Medulla oblongata (tissue), 1 donor: Measurements from ENCODE around the gene CTNNBL1.
"Not testable (repeated sequence)": the region's sequence is repeated elsewhere in the genome, so short reads cannot be mapped to it uniquely, and the experiment has no call there.

Source experiments
- DNase-seq: peaks from one replicate; pipeline ENCODE4 v3.0.0-alpha.2; 2015; ENCODE audit errors: extremely low spot score

Gene CTNNBL1

DNA sequence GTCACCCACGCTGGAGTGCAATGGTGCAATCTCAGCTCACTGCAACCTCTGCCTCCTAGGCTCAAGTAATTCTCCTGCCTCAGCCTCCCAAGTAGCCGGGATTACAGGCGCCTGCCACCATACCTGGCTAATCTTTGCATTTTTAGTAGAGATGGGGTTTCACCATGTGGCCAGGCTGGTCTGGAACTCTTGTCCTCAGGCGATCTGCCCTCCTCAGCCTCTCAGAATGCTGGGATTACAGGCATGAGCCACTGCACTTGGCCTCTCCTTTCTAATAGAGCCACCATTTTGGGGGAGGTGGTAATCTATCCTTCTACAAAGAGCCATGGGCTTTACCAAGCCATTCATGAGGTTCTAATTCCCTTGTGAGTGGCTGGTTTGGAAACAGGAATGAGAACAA, 14.1 kb upstream of the CTNNBL1 start:
- not testable (repeated sequence) for DNase-seq

DNA sequence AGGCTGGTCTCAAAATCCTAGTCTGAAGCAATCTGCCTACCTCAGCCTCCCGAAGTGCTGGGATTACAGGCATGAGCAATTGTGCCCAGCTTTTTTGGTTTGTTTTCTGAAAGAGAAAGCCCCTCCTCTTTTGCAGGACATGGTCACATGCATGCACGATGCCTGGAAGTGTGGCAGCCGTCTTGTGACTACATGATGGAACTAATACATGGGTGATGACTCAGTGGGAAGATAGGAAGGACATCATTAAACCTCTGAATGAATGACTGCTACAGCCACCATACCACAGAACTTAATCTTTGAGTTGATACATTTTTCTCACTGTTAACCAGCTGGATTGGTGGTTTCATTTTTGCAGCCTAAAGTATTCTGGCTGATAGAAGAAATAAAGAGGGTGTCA, 13.4 kb upstream of the CTNNBL1 start:
- DNase-seq: no peak

DNA sequence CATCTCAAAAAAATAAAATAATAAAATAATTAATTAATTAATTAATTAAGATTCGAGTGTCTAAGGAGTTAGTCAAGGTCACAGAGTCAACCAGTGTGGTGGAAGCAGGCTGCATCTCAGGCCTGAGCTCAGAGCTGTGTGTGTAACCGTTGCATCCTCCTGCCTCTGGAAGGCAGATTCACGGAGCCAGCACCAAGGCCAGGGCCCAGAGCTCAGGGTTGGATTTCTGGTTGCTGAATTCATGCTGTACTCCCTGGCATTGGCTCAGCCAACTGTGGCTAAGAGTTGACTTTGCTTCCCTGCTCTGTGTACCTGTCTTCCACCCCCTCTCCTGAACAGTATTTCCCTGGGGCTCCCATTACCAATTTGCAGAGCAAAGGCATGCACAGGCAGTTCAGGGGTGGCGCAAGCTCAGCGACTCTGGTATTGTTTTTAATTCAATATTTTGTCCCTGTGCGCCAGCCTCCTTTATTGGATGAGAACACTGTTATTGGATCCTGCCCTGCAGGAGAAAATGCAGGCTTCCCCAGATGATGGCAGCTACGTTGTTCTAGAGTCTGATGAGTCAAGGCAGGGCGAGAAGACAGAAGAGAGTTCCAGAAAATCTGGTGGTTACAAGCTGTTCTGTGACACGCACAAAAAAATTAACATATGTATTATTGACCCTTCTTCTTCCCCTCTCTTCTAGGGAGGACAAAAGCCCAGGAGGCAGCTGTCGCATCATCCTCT, 12.3 kb upstream of the CTNNBL1 start:
- no peak for DNase-seq

DNA sequence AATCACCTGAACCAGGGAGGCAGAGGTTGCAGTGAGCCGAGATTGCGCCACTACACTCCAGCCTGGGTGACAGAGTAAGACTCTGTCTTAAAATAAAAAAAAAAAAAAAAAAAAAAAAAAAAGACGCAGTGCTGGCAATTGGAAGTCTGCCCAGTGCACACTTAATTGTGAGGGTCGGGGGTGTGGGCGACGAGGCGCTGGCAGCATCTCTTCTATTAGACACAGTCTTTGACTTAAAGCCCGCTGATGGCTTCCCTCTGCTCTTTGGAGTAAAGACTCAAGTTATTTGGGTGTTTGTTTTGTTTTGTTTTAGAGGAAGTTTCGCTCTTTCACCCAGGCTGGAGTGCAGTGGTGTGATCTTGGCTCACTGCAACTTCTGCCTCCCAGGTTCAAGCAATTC, 10.7 kb upstream of the CTNNBL1 start:
- DNase-seq: not testable (repeated sequence)

DNA sequence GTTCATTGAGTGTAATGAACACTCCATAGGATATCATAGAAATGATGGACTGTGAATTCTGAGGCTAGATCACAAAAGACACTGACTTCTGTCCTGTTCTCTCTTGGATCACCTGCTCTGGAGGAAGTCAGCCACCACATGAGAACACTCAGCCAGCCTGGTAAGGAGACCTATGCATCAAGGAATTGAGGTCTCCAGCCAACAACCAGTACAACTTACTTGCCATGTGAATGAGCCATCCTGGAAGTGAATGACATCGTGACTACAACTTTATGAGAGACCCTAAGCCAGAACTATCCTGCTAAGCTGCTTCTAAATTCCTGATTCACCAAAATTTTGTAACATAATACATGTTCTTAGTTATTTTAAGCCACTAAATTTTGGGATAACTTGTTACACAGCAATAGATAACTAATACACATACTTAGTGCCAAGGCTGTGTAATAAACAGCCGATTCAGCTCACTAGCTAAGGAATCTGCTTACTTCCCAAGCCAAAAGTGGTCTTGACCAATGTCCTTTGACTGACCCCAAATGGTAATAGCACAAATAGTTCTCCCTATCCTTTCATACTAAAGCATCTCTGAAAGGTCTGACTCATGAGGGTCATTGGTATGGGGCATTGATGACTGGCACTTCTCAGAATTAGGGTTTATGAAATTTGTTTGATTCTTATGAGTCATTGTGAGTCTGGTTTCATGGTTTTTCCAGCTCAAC, 6.9 kb upstream of the CTNNBL1 start:
- no peak for DNase-seq

DNA sequence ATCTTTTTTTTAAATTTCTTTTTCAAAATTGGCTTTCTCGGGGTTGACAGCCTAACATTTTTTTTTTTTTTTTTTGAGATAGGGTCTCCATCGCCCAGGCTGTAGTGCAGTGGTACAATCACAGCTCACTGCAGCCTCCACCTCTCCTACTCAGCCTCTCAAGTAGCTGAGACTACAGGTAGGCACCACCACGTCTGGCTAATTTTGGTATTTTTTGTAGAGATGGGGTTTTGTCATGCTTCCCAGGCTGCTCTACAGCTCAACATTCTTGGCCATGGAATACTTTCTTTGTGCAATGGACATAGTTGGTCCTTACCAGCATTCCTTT, 6.4 kb upstream of the CTNNBL1 start:
- no peak for DNase-seq

DNA sequence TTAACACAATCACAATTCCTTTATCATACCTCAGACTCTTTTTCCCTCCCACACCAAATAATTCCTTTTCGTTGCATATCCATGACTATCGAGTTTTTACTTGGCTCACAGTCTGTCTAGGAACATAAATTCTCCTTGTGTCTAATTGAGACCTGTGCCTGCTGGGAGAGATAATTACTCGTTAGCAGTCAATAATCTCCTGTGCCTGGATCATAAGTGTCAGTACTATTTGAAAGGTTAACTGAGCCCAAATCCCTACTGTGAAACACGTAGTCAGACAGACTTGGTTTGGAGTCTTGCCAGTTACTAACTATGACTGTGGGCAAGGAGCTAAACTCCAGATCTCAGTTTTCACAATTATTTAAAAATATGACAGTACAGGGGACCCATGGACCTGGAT, 5.7 kb upstream of the CTNNBL1 start:
- DNase-seq: no peak

DNA sequence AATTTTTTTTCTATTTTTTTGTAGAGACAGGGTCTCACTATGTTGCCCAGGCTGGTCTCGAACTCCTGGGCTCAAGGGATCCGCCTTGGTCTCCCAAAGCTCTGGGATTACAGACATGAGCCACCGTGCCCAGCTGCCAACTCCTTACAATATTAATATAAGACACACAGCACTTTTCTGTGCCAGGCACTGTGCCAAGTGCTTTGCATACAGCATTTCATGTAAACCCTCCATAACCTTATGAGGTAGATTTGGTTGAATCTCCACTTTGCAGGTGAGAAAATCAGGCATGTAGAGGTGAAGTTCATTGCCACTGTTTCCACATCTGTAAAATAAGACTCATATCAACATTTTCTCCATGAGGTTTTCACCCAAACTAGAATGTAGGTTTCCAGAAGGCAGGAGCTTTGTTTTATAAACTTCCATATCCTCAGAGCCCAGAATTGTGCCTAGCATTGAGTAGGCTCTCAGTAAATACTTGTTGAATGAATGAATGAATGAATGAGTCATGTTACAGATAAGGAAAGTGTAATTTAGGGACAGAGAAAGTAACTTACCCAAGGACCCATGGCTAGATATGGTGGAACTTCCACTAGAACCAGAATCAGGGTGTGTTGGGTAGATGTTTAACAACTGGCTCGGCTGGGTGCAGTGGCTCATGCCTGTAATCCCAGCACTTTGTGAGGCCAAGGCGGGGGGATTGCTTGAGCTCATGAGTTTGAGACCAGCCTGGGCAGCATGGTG, 3.0 kb upstream of the CTNNBL1 start:
- no peak for DNase-seq

DNA sequence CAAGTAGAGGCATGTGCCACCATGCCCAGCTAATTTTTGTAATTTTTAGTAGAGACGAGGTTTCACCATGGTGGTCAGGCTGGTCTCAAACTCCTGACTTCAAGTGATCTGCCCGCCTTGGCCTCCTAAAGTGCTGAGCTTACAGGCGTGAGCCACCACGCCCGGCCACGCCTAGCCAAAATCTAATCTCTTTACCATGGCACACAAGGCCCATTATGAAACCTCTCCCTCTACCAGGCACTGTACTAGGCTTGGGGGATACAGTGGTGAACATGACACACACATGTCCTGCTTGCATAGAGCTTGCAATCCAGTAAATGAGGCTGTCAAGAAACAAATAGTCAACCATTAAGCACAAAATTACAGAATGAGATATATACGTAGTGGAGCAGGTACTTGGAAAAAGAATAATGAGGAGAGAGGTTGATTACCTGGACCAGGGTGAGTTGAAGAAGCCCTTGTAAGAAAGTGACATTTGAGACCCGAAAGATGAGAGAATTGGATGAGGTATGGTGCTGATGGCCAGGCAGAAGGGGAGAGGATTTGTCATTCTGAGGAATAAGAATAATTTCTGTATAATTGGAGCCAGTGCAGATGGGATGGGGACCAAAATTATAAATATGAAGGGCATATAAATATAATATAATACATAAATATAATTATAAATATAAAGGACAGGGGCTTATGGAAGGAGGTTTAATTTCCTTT, 1.2 kb upstream of the CTNNBL1 start:
- no peak for DNase-seq

DNA sequence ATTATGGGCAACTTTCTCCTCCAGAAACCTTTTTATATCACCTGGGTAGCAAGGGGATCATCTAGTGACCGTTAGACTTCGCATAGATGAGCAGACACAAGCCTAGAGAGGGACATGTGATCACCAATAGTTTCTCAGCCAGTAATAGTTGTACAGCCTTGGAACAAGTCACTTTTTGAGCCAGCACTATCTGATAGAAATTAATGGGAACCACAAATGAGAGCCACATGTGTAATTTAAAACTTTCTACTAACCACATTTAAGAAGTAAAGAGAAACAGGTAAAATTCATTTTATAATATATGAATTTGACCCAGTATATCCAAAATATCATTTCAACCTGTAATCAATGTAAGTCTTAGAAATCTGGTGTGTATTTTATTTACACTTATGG, 592 bp upstream of the CTNNBL1 start:
- peak; percentile 9 for DNase-seq

DNA sequence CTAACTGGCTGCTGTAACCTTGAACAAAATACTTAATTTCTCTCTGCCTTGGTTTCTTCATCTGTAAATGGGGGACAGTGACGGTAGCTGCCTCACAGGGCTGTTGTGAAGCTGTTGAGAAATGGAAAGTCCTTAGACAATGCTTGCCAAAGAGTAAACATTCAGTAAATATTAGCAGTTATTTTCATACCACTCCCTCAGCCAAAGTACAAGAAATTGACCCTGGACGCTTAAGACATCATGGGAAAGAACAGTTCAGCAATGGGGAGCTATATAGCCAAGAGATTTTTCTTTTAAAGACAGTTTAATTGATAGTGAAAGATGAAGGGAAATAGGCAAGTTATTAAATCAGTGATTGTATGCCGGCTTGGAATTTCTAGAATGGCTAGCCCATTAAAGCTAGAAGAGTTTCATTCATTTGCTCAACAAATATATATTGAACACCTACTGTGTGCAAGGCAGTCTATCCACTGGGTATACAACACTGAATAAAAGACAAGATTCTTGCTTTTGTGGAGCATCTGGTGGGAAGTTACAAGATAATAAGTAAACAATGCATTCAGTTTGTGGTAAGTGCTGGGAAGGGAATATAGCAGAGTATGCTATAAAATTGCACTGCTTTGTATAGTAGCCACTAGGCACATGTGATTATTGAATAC, 2.0 kb downstream of the CTNNBL1 start:
- no peak for DNase-seq

DNA sequence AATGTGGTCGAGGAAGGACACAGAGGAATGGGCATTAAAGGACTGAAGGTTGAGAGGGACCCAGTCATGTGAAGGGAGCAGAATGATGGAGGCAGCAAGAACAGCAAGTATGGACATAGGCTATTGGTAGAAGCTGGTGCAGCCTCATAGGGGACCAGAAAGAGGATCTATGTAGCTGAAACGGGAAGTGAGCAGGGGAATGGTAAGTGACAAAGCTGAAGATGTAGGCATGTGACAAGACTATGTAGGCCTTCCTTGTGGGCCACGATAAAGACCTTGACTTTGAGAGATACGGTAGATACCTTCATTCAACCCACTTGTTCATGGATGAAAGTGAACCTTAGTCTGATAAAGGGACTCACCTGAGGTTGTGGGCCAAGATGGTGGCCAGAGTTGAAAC, 3.5 kb downstream of the CTNNBL1 start:
- peak; percentile 63 for DNase-seq

DNA sequence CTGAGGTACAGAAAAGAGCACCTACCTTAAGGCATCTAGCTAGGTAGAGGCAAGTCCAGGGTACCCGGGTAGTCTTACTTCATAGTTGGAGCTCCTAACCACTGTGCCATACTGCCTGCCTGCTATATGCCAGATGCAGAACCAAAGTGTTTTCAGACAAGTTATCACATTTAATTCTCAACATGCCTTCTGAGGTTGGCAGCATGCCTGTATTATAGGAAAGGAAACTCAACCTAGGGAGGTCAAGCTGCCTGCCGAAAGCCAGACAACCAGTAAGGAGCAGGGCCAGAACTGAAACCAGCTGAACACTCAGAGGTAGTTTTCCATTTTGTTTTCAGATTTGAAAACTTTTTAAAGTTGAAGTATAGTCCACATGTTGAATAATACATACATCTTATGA, 5.4 kb downstream of the CTNNBL1 start:
- DNase-seq: no peak

DNA sequence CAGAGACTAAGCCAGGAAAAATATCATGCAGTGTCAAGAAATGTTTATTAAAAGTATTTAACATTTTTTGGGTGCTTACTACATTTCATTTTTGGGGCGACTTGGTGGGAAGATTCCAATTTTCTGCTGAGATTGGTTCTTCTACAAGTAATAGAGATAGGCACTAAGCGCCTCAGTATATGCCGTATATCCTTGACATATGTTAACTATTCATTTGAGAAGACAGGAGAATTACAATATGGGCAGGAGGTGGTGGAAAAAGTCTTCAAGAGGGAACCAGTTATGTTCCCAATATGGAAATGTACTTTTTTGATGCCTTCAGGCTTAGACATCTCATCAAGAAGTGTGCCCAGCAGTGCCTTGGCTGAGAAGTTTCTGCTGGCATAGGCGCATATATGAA, 6.5 kb downstream of the CTNNBL1 start:
- no peak for DNase-seq

DNA sequence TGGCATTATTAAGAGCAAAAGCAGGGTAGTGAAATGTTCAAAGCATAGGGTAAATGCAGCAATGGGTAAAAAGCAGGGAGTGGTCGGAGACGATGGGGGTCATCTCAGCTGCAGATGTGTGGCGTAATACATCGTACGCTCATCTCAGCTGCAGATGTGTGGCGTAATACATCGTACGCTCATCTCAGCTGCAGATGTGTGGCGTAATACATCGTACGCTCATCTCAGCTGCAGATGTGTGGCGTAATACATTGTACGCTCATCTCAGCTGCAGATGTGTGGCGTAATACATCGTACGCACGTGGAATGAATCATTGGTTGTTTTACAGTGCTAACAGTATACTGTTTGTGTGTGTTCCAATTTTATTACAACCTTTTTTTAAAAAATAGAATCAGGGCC, 7.8 kb downstream of the CTNNBL1 start:
- not testable (repeated sequence) for DNase-seq

DNA sequence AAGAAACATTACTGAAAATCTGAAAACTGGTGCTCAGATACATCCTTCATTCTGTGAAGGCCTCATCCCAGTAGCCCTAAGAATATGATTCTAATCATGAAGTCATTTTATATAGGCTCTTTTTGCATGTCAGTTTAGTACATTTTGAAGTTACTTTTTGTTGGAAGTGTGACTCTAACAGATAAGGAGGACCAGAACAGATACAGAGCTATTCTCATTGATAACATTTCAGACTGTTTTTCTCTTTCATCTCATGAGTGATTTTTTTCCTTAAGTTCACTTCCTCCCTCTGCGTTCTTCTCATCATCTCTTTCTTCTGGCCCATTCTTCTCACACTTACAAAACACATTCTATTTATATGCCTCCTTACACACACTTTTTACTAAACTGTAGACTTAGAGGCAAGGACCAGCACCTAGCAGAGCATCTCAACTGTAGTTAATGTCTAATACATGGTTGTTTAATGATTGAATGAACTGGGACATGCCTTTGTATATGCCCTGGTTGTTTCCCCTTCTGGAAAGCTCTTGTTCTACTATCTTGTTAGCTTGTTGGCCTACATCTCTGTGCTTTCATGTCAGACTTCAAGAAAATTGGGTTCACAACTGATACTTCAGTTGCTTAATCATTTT, 8.7 kb downstream of the CTNNBL1 start:
- DNase-seq: no peak

DNA sequence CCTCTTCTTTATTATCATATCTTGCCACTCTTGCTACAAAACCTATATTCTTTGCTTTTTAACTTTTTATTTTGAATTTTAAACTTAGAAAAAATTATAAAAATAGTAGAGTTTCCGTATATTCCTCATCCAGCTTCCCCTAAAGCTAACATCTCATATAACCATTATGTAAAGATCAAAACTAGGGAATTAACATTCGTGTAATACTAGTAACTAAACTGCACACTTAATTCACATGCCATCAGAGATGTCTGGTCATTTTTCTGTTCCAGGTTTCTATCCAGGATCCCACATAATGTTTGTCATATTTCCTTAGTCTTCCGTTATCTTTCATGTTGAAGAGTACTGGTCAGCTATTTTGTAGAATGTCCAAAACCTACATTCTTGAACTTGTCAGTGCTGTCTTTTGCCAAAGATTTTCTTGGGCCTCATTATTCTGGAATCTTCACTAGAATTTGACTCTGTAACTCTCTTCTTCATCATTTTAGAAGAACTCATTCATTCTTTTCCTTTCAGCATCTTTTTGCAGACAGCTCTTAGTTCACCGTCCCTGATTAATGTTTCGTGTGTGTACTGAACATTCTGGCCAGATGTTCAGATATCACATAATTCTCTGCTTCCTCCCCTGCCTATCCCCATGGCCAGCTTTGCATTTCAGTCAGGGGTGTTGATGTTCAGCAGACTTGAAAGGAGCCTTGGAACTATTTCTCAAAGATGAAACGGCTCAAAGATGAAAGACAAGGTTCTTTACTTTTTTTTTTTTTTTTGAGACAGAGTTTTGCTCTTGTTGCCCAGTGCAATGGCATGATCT, 9.4 kb downstream of the CTNNBL1 start:
- no peak for DNase-seq

DNA sequence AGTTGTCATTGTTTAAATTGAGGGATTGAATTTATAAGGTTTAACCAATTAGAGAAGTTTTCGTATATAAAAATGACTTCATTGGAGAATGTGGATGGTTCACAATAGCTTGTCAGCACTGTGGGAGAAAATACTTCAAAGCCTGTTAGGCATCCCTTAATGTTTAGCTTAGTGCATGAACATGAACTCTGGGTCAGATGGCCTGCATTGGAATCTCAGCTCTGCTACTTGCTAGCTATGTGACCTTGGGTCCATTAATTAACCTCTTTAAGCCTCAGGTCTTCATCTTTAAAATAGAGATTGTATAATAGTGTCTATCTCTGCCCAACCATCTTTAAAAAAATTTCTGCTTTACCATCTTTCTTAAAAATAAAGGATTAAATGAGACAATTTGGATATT, 11.1 kb downstream of the CTNNBL1 start:
- no peak for DNase-seq

DNA sequence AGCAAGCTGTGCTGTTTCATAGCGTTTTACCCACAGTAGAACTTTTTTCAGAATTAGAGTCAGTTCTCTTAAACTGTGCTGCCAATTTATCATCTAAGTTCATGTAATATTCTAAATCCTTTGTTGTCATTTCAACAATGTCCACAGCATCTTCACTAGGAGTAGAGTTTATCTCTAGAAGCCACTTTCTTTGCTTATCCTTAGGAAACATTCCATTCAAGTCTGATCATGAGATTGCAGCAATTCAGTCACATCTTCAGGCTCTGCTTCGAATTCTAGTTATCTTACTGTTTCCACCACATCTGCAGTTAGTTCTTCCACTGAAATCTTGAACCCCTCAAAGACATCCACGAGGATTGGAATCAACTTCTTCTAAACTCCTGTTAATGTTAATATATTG, 12.5 kb downstream of the CTNNBL1 start:
- DNase-seq: no peak

DNA sequence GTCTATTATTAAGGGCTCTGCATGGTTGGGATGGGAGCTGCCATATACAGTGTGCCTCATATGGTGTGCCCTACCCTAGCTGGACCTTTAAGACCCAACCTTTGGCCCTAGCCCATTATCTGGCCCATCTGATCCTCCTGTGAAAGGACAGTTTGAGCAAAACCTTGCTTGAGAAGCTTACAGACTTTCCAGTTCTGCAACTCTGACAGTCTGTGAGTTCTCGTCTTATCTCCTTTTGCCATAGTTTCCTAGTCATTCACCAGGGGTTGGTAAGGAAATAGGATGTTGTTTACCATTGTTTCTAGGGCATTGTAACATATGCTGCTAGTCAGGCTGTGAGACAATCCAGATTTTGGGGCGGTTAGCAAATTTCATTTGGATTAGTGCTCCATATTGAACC, 17.2 kb downstream of the CTNNBL1 start:
- DNase-seq: no peak
